K562 (cell line): ENCODE results near the gene EIF4G2. TPM values are rescaled to one million over a fixed set of nuclear protein-coding genes. Genes with fewer than 3 reads are reported as not detected.

ENCODE experiments used
- ATAC-seq: fragments of 200-7000 bp; cut with Tn5 transposase; 3 replicates; pipeline ENCODE4 v1.9.1; 2020; ENCODE audit warnings: moderate library complexity
- BruUV-seq: library from RNA; stranded (reverse); fragments of 400-500 nt; replicated peaks from 2 replicates; lab custom pipeline; 2021; lab: Mats Ljungman, UMichigan
- CTCF ChIA-PET: fragments of 300-600 bp; formaldehyde crosslinking; extraction: SDS; loops from one replicate; lab custom pipeline; 2021; ENCODE audit warnings: low intra/inter-chr PET ratio; lab: Yijun Ruan, JAX
- POLR2A ChIA-PET: fragments of 300-600, 350-650 bp; sonication (Branson Sonifier 250); formaldehyde crosslinking; extraction: SDS; loops from one replicate; lab custom pipeline; 2021; ENCODE audit warnings: antibody characterized with exemption, inconsistent platforms; lab: Yijun Ruan, JAX
- DNase-seq, 4 experiments: peaks; one replicate each; pipeline versions ENCODE4 v3.0.0 to v3.0.0-alpha.2; 2011 to 2018; ENCODE audit warnings: low spot score in 3 of 4, mixed read lengths in 3 of 4; ENCODE audit errors: extremely low read depth in 1 of 4
- FAIRE-seq: peaks from 2 replicates; lab custom pipeline; 2011; peaks lifted over from hg19 to GRCh38; lab: Jason Lieb, UNC
- H2AFZ ChIP-seq: 2 replicates; pipeline ENCODE4 v1.6.0; 2011; ENCODE audit warnings: low read depth, low read length, control low read depth, inconsistent platforms
- H3K27ac ChIP-seq: fragments of 200-600 bp; 3 replicates; pipeline ENCODE4 v1.8.0; 2011; ENCODE audit warnings: low read depth, mild to moderate bottlenecking, control low read depth, inconsistent platforms, low read length, moderate library complexity, mixed read lengths; ENCODE audit errors: extremely low read depth
- H3K27me3 ChIP-seq, 2 experiments: fragments of 300-600 bp in 1 of 2; 2 replicates in 1 of 2; 3 replicates in 1 of 2; pipeline versions ENCODE4 v1.6.0 to v1.8.0; 2011; ENCODE audit warnings: inconsistent platforms in 2 of 2, low read length in 2 of 2, mild to moderate bottlenecking in 1 of 2, mixed read lengths in 1 of 2, moderate library complexity in 1 of 2; ENCODE audit not compliant: control insufficient read depth in 2 of 2, insufficient read depth in 2 of 2
- H3K36me3 ChIP-seq: fragments of 300-600 bp; 3 replicates; pipeline ENCODE4 v1.8.0; 2011; ENCODE audit warnings: mild to moderate bottlenecking, low read length, inconsistent platforms; ENCODE audit not compliant: control insufficient read depth, insufficient read depth
- H3K4me1 ChIP-seq, 2 experiments: fragments of 200-600 bp in 1 of 2; replicated peaks in 1 of 2; 2 replicates in 1 of 2; 3 replicates in 1 of 2; pipeline versions ENCODE4 v1.5.1 to v1.8.0; 2011; ENCODE audit warnings: inconsistent platforms in 2 of 2, low read length in 2 of 2, mild to moderate bottlenecking in 1 of 2, mixed read lengths in 1 of 2, moderate library complexity in 1 of 2; ENCODE audit not compliant: control insufficient read depth in 2 of 2, insufficient read depth in 2 of 2
- H3K4me2 ChIP-seq: 2 replicates; pipeline ENCODE4 v1.6.1; 2011; ENCODE audit warnings: low read length, control low read depth, inconsistent platforms, mixed read lengths; ENCODE audit not compliant: insufficient read depth
- H3K4me3 ChIP-seq: fragments of 200-600 bp; sonication (generic), shearing (Covaris generic); 2 replicates; pipeline ENCODE4 v1.5.1; 2016; ENCODE audit warnings: control low read depth, inconsistent platforms
- H3K79me2 ChIP-seq: fragments of 200-600 bp; 3 replicates; pipeline ENCODE4 v1.8.0; 2011; ENCODE audit warnings: low read length, inconsistent platforms; ENCODE audit not compliant: control insufficient read depth, insufficient read depth
- H3K9ac ChIP-seq, 2 experiments: 2 replicates each; pipeline versions ENCODE4 v1.6.0 to v1.6.1; 2011; ENCODE audit warnings: low read depth in 2 of 2, low read length in 2 of 2, control low read depth in 1 of 2, inconsistent platforms in 1 of 2, mild to moderate bottlenecking in 1 of 2, mixed read lengths in 1 of 2; ENCODE audit not compliant: insufficient read depth in 1 of 2
- H3K9me1 ChIP-seq: one replicate; pipeline ENCODE4 v1.6.0; 2011; ENCODE audit warnings: inconsistent platforms, mild to moderate bottlenecking, low read length, moderate library complexity; ENCODE audit not compliant: control insufficient read depth, insufficient read depth
- H3K9me3 ChIP-seq: replicated peaks from 2 replicates; pipeline ENCODE4 v1.5.1; 2011; ENCODE audit warnings: low read depth, low read length, inconsistent platforms; ENCODE audit not compliant: control insufficient read depth, insufficient read depth
- H4K20me1 ChIP-seq: replicated peaks from 2 replicates; pipeline ENCODE4 v1.6.1; 2011; ENCODE audit warnings: low read length, inconsistent platforms, mixed read lengths; ENCODE audit not compliant: control insufficient read depth, insufficient read depth
- DIDO1 ChIP-seq: fragments of 450-650 bp; IDR thresholded peaks from 2 replicates; pipeline ENCODE4 v1.6.1; 2016; ENCODE audit warnings: low read depth, missing biosample characterization, missing genetic modification characterization
- HOMEZ ChIP-seq: fragments of 250-450 bp; sonication (Bioruptor Pico); IDR thresholded peaks from 2 replicates; pipeline ENCODE4 v1.4.0; 2020; ENCODE audit warnings: mild to moderate bottlenecking, moderate library complexity
- SREBF1 ChIP-seq: fragments of 150-350 bp; IDR thresholded peaks from 2 replicates; pipeline ENCODE4 v1.6.1; 2014; ENCODE audit warnings: antibody characterized with exemption, low read depth, low read length, borderline replicate concordance
- TCF7 ChIP-seq: sonication (generic); IDR thresholded peaks from 2 replicates; pipeline ENCODE4 v1.6.1; 2016; ENCODE audit warnings: antibody characterized with exemption, borderline replicate concordance
- ZNF766 ChIP-seq: fragments of 200-800 bp; sonication (Bioruptor generic); conservative IDR thresholded peaks from 2 replicates; pipeline ENCODE4 v1.6.1; 2016; ENCODE audit warnings: missing genetic modification characterization, missing compliant biosample characterization
- WGBS: fragments of 100-300 bp; shearing (Covaris generic); methylation state at CpG from one replicate; pipeline ENCODE4 v1.1.6; 2016; ENCODE audit warnings: low coverage, mixed read lengths; ENCODE audit not compliant: insufficient coverage; ENCODE audit errors: missing lambda C conversion rate; 5-methylcytosine and 5-hydroxymethylcytosine counted together
- in situ Hi-C: fragments of 300-500 bp; cut with MboI; formaldehyde crosslinking; loops from 4 replicates; pipeline ENCODE4 v1.15.0; 2018; ENCODE audit warnings: inconsistent platforms, mixed read lengths
- intact Hi-C: fragments of 100-400 bp; cut with micrococcal nuclease; formaldehyde crosslinking; loops from 2 replicates; pipeline ENCODE4 v1.14.2; 2022
- polyA plus RNA-seq, 8 experiments: library from polyadenylated mRNA; depleted of rRNA in 4 of 8; stranded (reverse) in 5 of 8; unstranded in 3 of 8; fragments of >200 nt; fragmentation: Nextera tagmentation in 2 of 8; fragmentation: Illumina TruSeq in 1 of 8; extraction: Ambion mirVana in 2 of 8; extraction: Trizol in 1 of 8; gene quantifications; 2 replicates each; pipeline versions ENCODE4 v1.2.1 to v1.2.3, GENCODE V29; 2011 to 2014; ENCODE audit warnings: inconsistent platforms in 1 of 8, missing spikeins in 1 of 8
- total RNA-seq, 7 experiments: library from RNA; depleted of rRNA in 6 of 7; stranded (reverse); fragments of >200 nt in 6 of 7; fragmentation: Illumina TruSeq in 2 of 7; extraction: Trizol in 2 of 7; gene quantifications; 2 replicates each; pipeline versions ENCODE4 v1.2.1 to v1.2.3, GENCODE V29; 2011 to 2021; ENCODE audit warnings: low replicate concordance in 1 of 7
- TF ChIP-seq, protein P1 (sequence below): fragments of 450-650 bp; IDR thresholded peaks from 2 replicates; pipeline ENCODE4 v1.6.1; 2017; ENCODE audit warnings: mild to moderate bottlenecking, moderate library complexity
- TF ChIP-seq, protein P2 (sequence below): fragments of 250-450 bp; sonication (Bioruptor Pico); IDR thresholded peaks from 2 replicates; pipeline ENCODE4 v1.8.0; 2021; ENCODE audit warnings: moderate library complexity, mild to moderate bottlenecking, inconsistent platforms
- TF ChIP-seq, protein P3 (sequence below): fragments of 450-650 bp; IDR thresholded peaks from 2 replicates; pipeline ENCODE4 v1.6.1; 2017; ENCODE audit warnings: antibody characterized with exemption

Gene EIF4G2
- total and polyA plus RNA-seq, 9 of the 15 experiments (the other 6 are each of a cell fraction or from before 2014, with no cell fraction given): 206 to 790 (median 646) TPM

DNA sequence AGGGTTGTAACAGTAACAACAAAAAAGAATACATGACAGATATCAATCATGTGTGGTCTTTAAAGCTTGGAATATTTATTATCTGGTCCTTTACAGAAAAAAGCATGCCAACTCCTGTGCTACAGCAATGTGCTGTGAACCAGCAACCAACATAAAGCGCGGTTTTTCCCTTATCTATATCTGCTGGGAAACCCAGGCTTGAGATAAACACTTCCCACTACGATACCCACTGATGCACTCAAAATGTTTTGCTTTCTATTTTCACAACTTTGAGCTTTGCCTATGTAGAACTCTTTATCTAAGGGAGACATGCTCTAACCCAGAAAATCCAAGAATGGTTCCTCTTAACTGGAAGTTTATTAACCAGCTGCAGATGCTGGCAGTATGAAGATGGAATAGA lies 30.2 kb upstream of the EIF4G2 start:
- CTCF ChIA-PET: no interaction called here

More for the DNA sequence above, 30.2 kb upstream of the EIF4G2 start:
- H3K4me2 ChIP-seq: peak overlapping the region; percentile 27; the same call in 1 of the 2 replicates
- intact Hi-C loops (no loop called here), in situ Hi-C loops (no loop called here)
- FAIRE-seq: no peak
- H3K9me1 ChIP-seq: no peaks in the 10 kb centered on the region
- no peak for ATAC-seq
- 0% methylated on average over 3 of the region's 3 CpGs for WGBS
- no peak overlapping the region for H3K27ac ChIP-seq
- H3K9ac ChIP-seq: no peak overlapping the region
- H3K79me2 ChIP-seq: no peaks in the 10 kb centered on the region
- H3K27me3 ChIP-seq: no peaks in the 10 kb centered on the region
- POLR2A ChIA-PET: interaction anchor here (0.7 to 5.4 kb wide), 4 partner anchors 10 to 30 kb away, joined by 3 to 41 read pairs (median 15); partner anchors contain the start of genes EIF4G2 and ZBED5
- no peaks in the 10 kb centered on the region for H3K9me3 ChIP-seq
- no peak for DNase-seq
- BruUV-seq: no TSS peak
- no peak overlapping the region for H3K4me3 ChIP-seq
- H2AFZ ChIP-seq: no peak overlapping the region
- no peaks in the 10 kb centered on the region for H3K36me3 ChIP-seq
- peaks cover 3 to 8% of the 10 kb centered on the region in 2 experiments; a peak in 4 of 5 replicates for H3K4me1 ChIP-seq
- no peaks in the 10 kb centered on the region for H4K20me1 ChIP-seq
- TF ChIP-seq, protein P1, sequence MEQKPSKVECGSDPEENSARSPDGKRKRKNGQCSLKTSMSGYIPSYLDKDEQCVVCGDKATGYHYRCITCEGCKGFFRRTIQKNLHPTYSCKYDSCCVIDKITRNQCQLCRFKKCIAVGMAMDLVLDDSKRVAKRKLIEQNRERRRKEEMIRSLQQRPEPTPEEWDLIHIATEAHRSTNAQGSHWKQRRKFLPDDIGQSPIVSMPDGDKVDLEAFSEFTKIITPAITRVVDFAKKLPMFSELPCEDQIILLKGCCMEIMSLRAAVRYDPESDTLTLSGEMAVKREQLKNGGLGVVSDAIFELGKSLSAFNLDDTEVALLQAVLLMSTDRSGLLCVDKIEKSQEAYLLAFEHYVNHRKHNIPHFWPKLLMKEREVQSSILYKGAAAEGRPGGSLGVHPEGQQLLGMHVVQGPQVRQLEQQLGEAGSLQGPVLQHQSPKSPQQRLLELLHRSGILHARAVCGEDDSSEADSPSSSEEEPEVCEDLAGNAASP: no peak
- peak; percentile 65; the same call in 1 of the 2 replicates for TF ChIP-seq ZNF766 (CRISPR knock-in tag)
- TF ChIP-seq HOMEZ (CRISPR knock-in tag): no peak
- TF ChIP-seq, protein P2, sequence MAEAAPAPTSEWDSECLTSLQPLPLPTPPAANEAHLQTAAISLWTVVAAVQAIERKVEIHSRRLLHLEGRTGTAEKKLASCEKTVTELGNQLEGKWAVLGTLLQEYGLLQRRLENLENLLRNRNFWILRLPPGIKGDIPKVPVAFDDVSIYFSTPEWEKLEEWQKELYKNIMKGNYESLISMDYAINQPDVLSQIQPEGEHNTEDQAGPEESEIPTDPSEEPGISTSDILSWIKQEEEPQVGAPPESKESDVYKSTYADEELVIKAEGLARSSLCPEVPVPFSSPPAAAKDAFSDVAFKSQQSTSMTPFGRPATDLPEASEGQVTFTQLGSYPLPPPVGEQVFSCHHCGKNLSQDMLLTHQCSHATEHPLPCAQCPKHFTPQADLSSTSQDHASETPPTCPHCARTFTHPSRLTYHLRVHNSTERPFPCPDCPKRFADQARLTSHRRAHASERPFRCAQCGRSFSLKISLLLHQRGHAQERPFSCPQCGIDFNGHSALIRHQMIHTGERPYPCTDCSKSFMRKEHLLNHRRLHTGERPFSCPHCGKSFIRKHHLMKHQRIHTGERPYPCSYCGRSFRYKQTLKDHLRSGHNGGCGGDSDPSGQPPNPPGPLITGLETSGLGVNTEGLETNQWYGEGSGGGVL: no peak
- TF ChIP-seq, protein P3, sequence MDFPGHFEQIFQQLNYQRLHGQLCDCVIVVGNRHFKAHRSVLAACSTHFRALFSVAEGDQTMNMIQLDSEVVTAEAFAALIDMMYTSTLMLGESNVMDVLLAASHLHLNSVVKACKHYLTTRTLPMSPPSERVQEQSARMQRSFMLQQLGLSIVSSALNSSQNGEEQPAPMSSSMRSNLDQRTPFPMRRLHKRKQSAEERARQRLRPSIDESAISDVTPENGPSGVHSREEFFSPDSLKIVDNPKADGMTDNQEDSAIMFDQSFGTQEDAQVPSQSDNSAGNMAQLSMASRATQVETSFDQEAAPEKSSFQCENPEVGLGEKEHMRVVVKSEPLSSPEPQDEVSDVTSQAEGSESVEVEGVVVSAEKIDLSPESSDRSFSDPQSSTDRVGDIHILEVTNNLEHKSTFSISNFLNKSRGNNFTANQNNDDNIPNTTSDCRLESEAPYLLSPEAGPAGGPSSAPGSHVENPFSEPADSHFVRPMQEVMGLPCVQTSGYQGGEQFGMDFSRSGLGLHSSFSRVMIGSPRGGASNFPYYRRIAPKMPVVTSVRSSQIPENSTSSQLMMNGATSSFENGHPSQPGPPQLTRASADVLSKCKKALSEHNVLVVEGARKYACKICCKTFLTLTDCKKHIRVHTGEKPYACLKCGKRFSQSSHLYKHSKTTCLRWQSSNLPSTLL: no peak
- TF ChIP-seq SREBF1: no peak
- no peak for TF ChIP-seq TCF7
- TF ChIP-seq DIDO1 (tag): no peak
